Measurements from ENCODE around the gene PHF20. TPM values are rescaled to one million over a fixed set of nuclear protein-coding genes. Genes with fewer than 3 reads are reported as not detected.

Gene PHF20
- total and polyA plus RNA-seq, 2 of the 13 experiments (the other 11 are each of a cell fraction or from before 2014, with no cell fraction given): 22.8 to 34.1 TPM

DNA sequence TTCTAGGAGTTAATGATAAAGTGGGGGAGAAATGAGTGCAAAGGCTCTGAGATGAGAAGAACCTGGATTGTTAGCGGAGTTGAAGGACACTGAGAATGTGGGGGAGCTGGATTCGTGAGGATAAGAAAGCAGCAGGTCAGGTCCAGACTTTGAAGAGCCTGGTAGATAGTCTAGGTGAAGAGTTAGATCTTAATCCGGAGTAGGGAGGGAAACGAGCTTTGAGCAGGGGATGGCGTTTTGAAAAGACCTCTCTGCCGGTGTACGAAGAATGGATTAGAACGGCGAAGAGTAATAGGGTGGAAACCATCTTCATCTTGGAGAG lies 487 bp upstream of the PHF20 start (continued):
- TF ChIP-seq, protein P1, sequence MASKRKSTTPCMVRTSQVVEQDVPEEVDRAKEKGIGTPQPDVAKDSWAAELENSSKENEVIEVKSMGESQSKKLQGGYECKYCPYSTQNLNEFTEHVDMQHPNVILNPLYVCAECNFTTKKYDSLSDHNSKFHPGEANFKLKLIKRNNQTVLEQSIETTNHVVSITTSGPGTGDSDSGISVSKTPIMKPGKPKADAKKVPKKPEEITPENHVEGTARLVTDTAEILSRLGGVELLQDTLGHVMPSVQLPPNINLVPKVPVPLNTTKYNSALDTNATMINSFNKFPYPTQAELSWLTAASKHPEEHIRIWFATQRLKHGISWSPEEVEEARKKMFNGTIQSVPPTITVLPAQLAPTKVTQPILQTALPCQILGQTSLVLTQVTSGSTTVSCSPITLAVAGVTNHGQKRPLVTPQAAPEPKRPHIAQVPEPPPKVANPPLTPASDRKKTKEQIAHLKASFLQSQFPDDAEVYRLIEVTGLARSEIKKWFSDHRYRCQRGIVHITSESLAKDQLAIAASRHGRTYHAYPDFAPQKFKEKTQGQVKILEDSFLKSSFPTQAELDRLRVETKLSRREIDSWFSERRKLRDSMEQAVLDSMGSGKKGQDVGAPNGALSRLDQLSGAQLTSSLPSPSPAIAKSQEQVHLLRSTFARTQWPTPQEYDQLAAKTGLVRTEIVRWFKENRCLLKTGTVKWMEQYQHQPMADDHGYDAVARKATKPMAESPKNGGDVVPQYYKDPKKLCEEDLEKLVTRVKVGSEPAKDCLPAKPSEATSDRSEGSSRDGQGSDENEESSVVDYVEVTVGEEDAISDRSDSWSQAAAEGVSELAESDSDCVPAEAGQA (IDR thresholded peaks at IDR 0.05; ENCODE audit: low read depth): no peak
- TF ChIP-seq, protein P1 (CRISPR knock-in tag; IDR thresholded peaks at IDR 0.05; ENCODE audit: borderline replicate concordance): no peak
- TF ChIP-seq ZNF720 (CRISPR knock-in tag; IDR thresholded peaks at IDR 0.05) (no peak; the same call in 1 of the 2 replicates), RELA (CRISPR knock-in tag; IDR thresholded peaks at IDR 0.05) (no peak), CHD4 (IDR thresholded peaks at IDR 0.05; ENCODE audit: borderline replicate concordance, low read length) (0 out of 2 replicates have a peak, but pooled peaks have one; percentile 43), ZNF589 (CRISPR knock-in tag; conservative IDR thresholded peaks at IDR 0.05) (no peak), HNRNPK (IDR thresholded peaks at IDR 0.05; ENCODE audit: low read depth, low read length, poor library complexity, severe bottlenecking) (peak; percentile 4), RXRA (CRISPR knock-in tag; IDR thresholded peaks at IDR 0.05) (no peak), POLR2G (IDR thresholded peaks at IDR 0.05; ENCODE audit: low read depth, low read length) (no peak), NFE2L2 (IDR thresholded peaks at IDR 0.05; ENCODE audit: low read length) (no peak), U2AF1 (optimal IDR thresholded peaks at IDR 0.05; ENCODE audit: low read depth, low read length) (no peak), GATA4 (IDR thresholded peaks at IDR 0.05; ENCODE audit: borderline replicate concordance, low read depth) (no peak), RORA (CRISPR knock-in tag; IDR thresholded peaks at IDR 0.05) (no peak), SMAD1 (CRISPR knock-in tag; IDR thresholded peaks at IDR 0.05; ENCODE audit: borderline replicate concordance, low read depth) (no peak; the same call in 1 of the 2 replicates), MXI1 (IDR thresholded peaks at IDR 0.05; ENCODE audit: borderline replicate concordance, low read depth, low read length) (no peak), HNRNPL (IDR thresholded peaks at IDR 0.05; ENCODE audit: low read depth, low read length) (no peak), ZBTB3 (CRISPR knock-in tag; IDR thresholded peaks at IDR 0.05; ENCODE audit: borderline replicate concordance, low read depth) (no peak), MAFG (CRISPR knock-in tag; IDR thresholded peaks at IDR 0.05) (no peak), FOXP1 (IDR thresholded peaks at IDR 0.05) (no peak), FOXP1 (CRISPR knock-in tag; IDR thresholded peaks at IDR 0.05) (no peak)
- TF ChIP-seq, protein P2, sequence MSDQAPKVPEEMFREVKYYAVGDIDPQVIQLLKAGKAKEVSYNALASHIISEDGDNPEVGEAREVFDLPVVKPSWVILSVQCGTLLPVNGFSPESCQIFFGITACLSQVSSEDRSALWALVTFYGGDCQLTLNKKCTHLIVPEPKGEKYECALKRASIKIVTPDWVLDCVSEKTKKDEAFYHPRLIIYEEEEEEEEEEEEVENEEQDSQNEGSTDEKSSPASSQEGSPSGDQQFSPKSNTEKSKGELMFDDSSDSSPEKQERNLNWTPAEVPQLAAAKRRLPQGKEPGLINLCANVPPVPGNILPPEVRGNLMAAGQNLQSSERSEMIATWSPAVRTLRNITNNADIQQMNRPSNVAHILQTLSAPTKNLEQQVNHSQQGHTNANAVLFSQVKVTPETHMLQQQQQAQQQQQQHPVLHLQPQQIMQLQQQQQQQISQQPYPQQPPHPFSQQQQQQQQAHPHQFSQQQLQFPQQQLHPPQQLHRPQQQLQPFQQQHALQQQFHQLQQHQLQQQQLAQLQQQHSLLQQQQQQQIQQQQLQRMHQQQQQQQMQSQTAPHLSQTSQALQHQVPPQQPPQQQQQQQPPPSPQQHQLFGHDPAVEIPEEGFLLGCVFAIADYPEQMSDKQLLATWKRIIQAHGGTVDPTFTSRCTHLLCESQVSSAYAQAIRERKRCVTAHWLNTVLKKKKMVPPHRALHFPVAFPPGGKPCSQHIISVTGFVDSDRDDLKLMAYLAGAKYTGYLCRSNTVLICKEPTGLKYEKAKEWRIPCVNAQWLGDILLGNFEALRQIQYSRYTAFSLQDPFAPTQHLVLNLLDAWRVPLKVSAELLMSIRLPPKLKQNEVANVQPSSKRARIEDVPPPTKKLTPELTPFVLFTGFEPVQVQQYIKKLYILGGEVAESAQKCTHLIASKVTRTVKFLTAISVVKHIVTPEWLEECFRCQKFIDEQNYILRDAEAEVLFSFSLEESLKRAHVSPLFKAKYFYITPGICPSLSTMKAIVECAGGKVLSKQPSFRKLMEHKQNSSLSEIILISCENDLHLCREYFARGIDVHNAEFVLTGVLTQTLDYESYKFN (CRISPR knock-in tag; conservative IDR thresholded peaks at IDR 0.05): no peak
- TF ChIP-seq, protein P3, sequence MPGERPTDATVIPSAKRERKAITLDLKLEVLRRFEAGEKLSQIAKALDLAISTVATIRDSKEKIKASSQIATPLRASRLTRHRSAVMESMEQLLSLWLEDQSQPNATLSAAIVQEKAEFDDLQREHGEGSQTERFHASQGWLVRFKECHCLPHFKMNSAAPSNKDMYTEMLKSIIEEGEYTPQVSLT (CRISPR knock-in tag; IDR thresholded peaks at IDR 0.05; ENCODE audit: borderline replicate concordance, low read depth): peak; percentile 98
